GM23248 (cell line): ENCODE data around the gene NUP214.

Experiments used
- EZH2 ChIP-seq: fragments of 200-600 bp; sonication (generic); IDR thresholded peaks from 2 replicates; pipeline ENCODE4 v1.6.1; 2018; ENCODE audit warnings: antibody characterized with exemption, mild to moderate bottlenecking; ENCODE audit not compliant: insufficient read depth, poor library complexity, severe bottlenecking
- EZH2phosphoT487 ChIP-seq: fragments of 200-600 bp; sonication (generic); IDR thresholded peaks from 2 replicates; pipeline ENCODE4 v1.6.1; 2018; ENCODE audit warnings: antibody characterized with exemption, moderate library complexity, mild to moderate bottlenecking, low read depth; ENCODE audit not compliant: insufficient read depth

DNA sequence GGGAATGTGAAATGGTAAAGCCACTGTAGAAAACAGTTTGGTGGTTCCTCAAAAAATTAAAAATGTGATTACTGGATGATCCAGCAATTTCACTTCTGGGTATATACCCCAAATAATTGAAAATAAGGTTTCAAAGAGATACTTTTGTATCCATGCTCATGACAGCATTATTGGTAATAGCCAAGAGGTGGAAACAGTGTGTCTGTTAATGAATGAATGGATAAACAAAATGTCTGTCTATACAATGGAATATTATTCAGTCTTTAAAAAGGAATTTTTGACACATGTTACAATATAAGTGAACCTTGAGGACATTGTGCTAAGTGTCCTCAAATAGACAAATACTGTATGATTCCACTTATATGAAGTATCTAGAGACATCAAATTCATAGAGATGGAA lies 40.1 kb downstream of the NUP214 start:
- TF ChIP-seq EZH2phosphoT487 = no peak
- TF ChIP-seq EZH2 = no peak
